ENCODE results near the gene BHMT.

DNA sequence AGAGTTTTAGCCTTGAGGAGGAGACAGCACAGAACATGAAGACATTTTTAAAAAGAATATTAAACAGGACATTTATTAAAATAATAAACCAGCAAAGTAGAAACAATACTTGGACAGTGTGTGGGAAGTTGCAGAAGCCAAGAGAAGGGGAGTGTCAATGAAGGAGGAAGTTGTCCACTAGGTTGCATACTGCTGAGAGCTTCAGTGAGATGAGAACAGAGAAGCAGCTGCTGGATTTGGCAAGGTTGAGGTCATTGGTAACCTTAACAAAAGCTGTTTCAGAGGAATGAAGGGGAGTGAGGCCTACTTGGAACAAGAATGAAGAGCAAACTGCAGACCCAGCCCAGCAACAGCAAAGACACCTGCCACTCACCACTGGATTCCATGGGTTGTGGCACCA lies 11.4 kb downstream of the BHMT start:
- TF ChIP-seq, protein P1, sequence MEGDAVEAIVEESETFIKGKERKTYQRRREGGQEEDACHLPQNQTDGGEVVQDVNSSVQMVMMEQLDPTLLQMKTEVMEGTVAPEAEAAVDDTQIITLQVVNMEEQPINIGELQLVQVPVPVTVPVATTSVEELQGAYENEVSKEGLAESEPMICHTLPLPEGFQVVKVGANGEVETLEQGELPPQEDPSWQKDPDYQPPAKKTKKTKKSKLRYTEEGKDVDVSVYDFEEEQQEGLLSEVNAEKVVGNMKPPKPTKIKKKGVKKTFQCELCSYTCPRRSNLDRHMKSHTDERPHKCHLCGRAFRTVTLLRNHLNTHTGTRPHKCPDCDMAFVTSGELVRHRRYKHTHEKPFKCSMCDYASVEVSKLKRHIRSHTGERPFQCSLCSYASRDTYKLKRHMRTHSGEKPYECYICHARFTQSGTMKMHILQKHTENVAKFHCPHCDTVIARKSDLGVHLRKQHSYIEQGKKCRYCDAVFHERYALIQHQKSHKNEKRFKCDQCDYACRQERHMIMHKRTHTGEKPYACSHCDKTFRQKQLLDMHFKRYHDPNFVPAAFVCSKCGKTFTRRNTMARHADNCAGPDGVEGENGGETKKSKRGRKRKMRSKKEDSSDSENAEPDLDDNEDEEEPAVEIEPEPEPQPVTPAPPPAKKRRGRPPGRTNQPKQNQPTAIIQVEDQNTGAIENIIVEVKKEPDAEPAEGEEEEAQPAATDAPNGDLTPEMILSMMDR (conservative IDR thresholded peaks at IDR 0.05; ENCODE audit: low read length) = no peak
- TF ChIP-seq EZH2phosphoT487 (IDR thresholded peaks at IDR 0.05; ENCODE audit: borderline replicate concordance, low read depth, low read length) = no peak
